Activated gamma-delta T cell (primary cell): ENCODE results near the gene RNF135.
"Not testable (repeated sequence)": the region's sequence is repeated elsewhere in the genome, so short reads cannot be mapped to it uniquely, and the experiment has no call there.

ENCODE experiments used
- DNase-seq: peaks from one replicate; lab custom pipeline; 2025; lab: John Stamatoyannopoulos, UW
- total RNA-seq, 2 donors: gene quantifications; one replicate each; lab custom pipeline; 2026; lab: John Stamatoyannopoulos, UW

The RNF135 gene
- total RNA-seq = 5.1 to 20.3 reads per million in 2 donors

- DNase-seq = peak; percentile 30
These were observed at the start of gene RNF135 for GRCh38 chr17:30970831-30971567. RNF135 (plus strand) TSS chr17:30971039; CDS start chr17:30971074, 35 bp downstream.

- DNase-seq = no peak
These were observed 49.2 kb upstream of the RNF135 start, which contains the start of gene ADAP2 for GRCh38 chr17:30921544-30922196. ADAP2 (plus strand) TSS chr17:30921945; CDS start chr17:30922015, 70 bp downstream.

- no peak for DNase-seq
These were observed 48.4 kb upstream of the RNF135 start for GRCh38 chr17:30922235-30923030.

- no peak for DNase-seq
These were observed 46.5 kb upstream of the RNF135 start for GRCh38 chr17:30924341-30924740.

GRCh38 chr17:30926516-30926915 lies 44.3 kb upstream of the RNF135 start:
- no peak for DNase-seq

GRCh38 chr17:30927756-30928155 lies 43.1 kb upstream of the RNF135 start:
- DNase-seq = no peak

- DNase-seq = no peak
These were observed 42.3 kb upstream of the RNF135 start for GRCh38 chr17:30928584-30928983.

GRCh38 chr17:30929081-30929633 lies 41.7 kb upstream of the RNF135 start:
- no peak for DNase-seq

- not testable (repeated sequence) for DNase-seq
These were observed 41.0 kb upstream of the RNF135 start for GRCh38 chr17:30929861-30930260.

GRCh38 chr17:30930495-30930894 lies 40.3 kb upstream of the RNF135 start:
- no peak for DNase-seq

GRCh38 chr17:30931582-30931981 lies 39.3 kb upstream of the RNF135 start:
- DNase-seq = not testable (repeated sequence)

GRCh38 chr17:30933966-30934365 lies 36.9 kb upstream of the RNF135 start:
- no peak for DNase-seq

GRCh38 chr17:30939051-30939689 lies 31.7 kb upstream of the RNF135 start:
- no peak for DNase-seq

- no peak for DNase-seq
These were observed 28.3 kb upstream of the RNF135 start for GRCh38 chr17:30942308-30943079.

- DNase-seq = no peak
These were observed 23.0 kb upstream of the RNF135 start for GRCh38 chr17:30947796-30948195.

GRCh38 chr17:30950189-30950588 lies 20.6 kb upstream of the RNF135 start:
- DNase-seq = no peak

- no peak for DNase-seq
These were observed 20.0 kb upstream of the RNF135 start for GRCh38 chr17:30950669-30951399.

GRCh38 chr17:30952638-30953393 lies 18.0 kb upstream of the RNF135 start:
- no peak for DNase-seq
